ENCODE data around the gene RDH13.

DNA sequence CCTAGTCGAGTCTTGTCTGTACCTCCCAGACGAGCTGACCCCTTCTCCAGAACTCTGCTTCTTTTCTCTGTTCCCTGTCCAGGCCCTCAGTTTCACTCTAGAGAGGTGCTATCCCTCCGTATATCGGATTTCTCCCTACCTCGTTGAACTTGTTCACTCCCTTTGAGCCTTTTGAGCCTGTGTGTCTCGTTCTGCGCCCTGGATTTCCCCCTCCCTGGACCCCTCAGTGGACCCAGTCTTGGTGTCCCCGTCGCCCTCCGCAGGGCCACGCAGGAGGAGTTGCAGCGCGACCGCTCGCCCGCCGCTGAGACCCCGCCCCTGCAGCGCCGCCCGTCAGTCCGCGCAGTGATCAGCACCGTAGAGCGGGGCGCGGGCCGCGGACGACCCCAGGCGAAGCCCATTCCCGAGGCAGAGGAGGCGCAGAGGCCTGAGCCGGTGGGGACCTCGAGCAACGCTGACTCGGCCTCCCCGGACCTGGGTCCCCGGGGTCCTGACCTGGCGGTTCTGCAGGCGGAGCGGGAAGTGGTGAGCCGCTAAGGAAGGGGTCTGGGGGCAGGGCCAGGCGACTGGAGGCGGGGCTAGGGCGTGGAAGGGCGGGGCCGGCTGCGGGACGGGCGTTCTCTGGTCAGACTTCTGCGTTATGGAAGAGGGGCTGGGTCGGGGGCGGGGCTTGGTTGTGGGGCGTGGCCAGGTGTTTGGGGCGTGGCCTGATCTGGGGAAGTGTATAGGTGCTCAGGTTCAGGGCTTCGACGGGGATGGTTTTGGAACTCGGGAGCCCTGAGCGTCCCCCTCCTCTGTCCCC is 18.2 kb upstream of the RDH13 start:
- peak; percentile 63 for TF ChIP-seq SP1 (CRISPR knock-in tag; conservative IDR thresholded peaks at IDR 0.05)
- no peak for TF ChIP-seq ATF3 (CRISPR knock-in tag; conservative IDR thresholded peaks at IDR 0.05)
- TF ChIP-seq USF2 (CRISPR knock-in tag; IDR thresholded peaks at IDR 0.05) = no peak
- no peak for TF ChIP-seq CTCF (IDR thresholded peaks at IDR 0.05)
- no peak for TF ChIP-seq ZBTB21 (CRISPR knock-in tag; IDR thresholded peaks at IDR 0.05; ENCODE audit: borderline replicate concordance)
- no peak for TF ChIP-seq CDX4 (CRISPR knock-in tag; IDR thresholded peaks at IDR 0.05; ENCODE audit: borderline replicate concordance)
- no peak for TF ChIP-seq PRDM15 (CRISPR knock-in tag; IDR thresholded peaks at IDR 0.05)
- TF ChIP-seq TEAD4 (CRISPR knock-in tag; IDR thresholded peaks at IDR 0.05) = no peak
- TF ChIP-seq, protein P1, sequence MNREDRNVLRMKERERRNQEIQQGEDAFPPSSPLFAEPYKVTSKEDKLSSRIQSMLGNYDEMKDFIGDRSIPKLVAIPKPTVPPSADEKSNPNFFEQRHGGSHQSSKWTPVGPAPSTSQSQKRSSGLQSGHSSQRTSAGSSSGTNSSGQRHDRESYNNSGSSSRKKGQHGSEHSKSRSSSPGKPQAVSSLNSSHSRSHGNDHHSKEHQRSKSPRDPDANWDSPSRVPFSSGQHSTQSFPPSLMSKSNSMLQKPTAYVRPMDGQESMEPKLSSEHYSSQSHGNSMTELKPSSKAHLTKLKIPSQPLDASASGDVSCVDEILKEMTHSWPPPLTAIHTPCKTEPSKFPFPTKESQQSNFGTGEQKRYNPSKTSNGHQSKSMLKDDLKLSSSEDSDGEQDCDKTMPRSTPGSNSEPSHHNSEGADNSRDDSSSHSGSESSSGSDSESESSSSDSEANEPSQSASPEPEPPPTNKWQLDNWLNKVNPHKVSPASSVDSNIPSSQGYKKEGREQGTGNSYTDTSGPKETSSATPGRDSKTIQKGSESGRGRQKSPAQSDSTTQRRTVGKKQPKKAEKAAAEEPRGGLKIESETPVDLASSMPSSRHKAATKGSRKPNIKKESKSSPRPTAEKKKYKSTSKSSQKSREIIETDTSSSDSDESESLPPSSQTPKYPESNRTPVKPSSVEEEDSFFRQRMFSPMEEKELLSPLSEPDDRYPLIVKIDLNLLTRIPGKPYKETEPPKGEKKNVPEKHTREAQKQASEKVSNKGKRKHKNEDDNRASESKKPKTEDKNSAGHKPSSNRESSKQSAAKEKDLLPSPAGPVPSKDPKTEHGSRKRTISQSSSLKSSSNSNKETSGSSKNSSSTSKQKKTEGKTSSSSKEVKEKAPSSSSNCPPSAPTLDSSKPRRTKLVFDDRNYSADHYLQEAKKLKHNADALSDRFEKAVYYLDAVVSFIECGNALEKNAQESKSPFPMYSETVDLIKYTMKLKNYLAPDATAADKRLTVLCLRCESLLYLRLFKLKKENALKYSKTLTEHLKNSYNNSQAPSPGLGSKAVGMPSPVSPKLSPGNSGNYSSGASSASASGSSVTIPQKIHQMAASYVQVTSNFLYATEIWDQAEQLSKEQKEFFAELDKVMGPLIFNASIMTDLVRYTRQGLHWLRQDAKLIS (CRISPR knock-in tag; IDR thresholded peaks at IDR 0.05; ENCODE audit: borderline replicate concordance) = no peak
- TF ChIP-seq NFYB (CRISPR knock-in tag; conservative IDR thresholded peaks at IDR 0.05; ENCODE audit: low read depth) = no peak
- TF ChIP-seq ARID4B (CRISPR knock-in tag; IDR thresholded peaks at IDR 0.05; ENCODE audit: borderline replicate concordance) = peak; percentile 88; the same call in 1 of the 2 replicates
- TF ChIP-seq ZNF232 (CRISPR knock-in tag; IDR thresholded peaks at IDR 0.05) = no peak
- TF ChIP-seq ZNF121 (CRISPR knock-in tag; IDR thresholded peaks at IDR 0.05) = no peak
